GM18858 (cell line): ENCODE results near the gene TMEM164.

Experiments used
- ATAC-seq: cut with Tn5 transposase; IDR thresholded peaks from one replicate; pipeline ENCODE4 v1.9.1; 2021; ENCODE audit not compliant: unreplicated experiment

Gene TMEM164

GRCh38 chrX:110003167-110004156, 548 bp downstream of the TMEM164 start:
- peak; percentile 3 for ATAC-seq

GRCh38 chrX:110004215-110004614, 1.3 kb downstream of the TMEM164 start:
- no peak for ATAC-seq

- ATAC-seq: no peak
These were observed 1.9 kb downstream of the TMEM164 start for GRCh38 chrX:110004731-110005369.

- ATAC-seq: no peak
These were observed 3.2 kb downstream of the TMEM164 start for GRCh38 chrX:110006161-110006560.

- no peak for ATAC-seq
These were observed 4.0 kb downstream of the TMEM164 start for GRCh38 chrX:110006821-110007375.

- ATAC-seq: peak; percentile 41
These were observed 5.2 kb downstream of the TMEM164 start for GRCh38 chrX:110008011-110008635.

- no peak for ATAC-seq
These were observed 10.0 kb downstream of the TMEM164 start for GRCh38 chrX:110012818-110013485.

- no peak for ATAC-seq
These were observed 11.1 kb downstream of the TMEM164 start for GRCh38 chrX:110013968-110014367.

GRCh38 chrX:110015032-110015431, 12.1 kb downstream of the TMEM164 start:
- ATAC-seq: no peak

GRCh38 chrX:110015915-110016314, 13.0 kb downstream of the TMEM164 start:
- no peak for ATAC-seq

- no peak for ATAC-seq
These were observed 17.6 kb downstream of the TMEM164 start for GRCh38 chrX:110020536-110020935.

GRCh38 chrX:110021258-110022022, 18.5 kb downstream of the TMEM164 start:
- no peak for ATAC-seq

GRCh38 chrX:110022599-110023448, 19.9 kb downstream of the TMEM164 start:
- ATAC-seq: no peak

- no peak for ATAC-seq
These were observed 22.5 kb downstream of the TMEM164 start for GRCh38 chrX:110025395-110025794.

- no peak for ATAC-seq
These were observed 23.4 kb downstream of the TMEM164 start for GRCh38 chrX:110026099-110026844.

GRCh38 chrX:110032534-110033147, 29.7 kb downstream of the TMEM164 start:
- ATAC-seq: no peak

GRCh38 chrX:110034036-110034435, 31.1 kb downstream of the TMEM164 start:
- ATAC-seq: no peak
